ENCODE data around the gene SLC7A8. TPM values are rescaled to one million over a fixed set of nuclear protein-coding genes. Genes with fewer than 3 reads are reported as not detected.

SLC7A8 gene
- total and polyA plus RNA-seq, 11 donors = 7.3 to 34.1 (median 14.2) TPM

DNA sequence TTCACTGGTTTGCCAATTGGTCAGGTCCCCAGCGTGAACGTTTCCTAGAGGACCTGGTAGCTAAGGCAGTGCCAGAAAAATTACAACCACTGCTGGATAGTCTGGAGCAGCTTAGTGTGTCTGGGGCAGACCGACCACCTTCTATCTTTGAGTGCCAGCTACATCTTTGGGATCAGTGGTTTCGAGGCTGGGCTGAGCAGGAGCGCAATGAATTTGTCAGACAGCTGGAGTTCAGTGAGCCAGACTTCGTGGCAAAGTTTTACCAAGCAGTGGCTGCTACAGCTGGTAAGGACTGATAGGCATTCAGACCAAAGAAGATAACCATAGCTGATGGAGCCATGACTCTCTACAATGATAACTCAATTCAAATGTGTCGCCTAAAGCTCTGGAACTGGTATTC is 85.7 kb downstream of the SLC7A8 start:
- no peak for DNase-seq
- H3K4me3 ChIP-seq = no peak overlapping the region
- ATAC-seq = no peak
- 76 to 89% (median 80%) methylated on average over 7 of the region's 7 CpGs for WGBS, 4 donors
- peaks cover 3 to 55% (median 33%) of the 10 kb centered on the region in 12 donors for H3K4me1 ChIP-seq
- TF ChIP-seq CTCF (IDR thresholded peaks at IDR 0.05) (no peak), POLR2A (IDR thresholded peaks at IDR 0.05) (no peak)
- H3K9me3 ChIP-seq = no peaks in the 10 kb centered on the region
- no peak overlapping the region for H3K27ac ChIP-seq
- intact Hi-C loops (cut with DNase I) = loop anchor here in 1 of 10 donors (10.0 kb wide), 1 partner anchor 207 kb away; the partner anchor contains the start of genes BCL2L2 and PPP1R3E
- no peaks in the 10 kb centered on the region for H3K27me3 ChIP-seq
- peaks cover 0 to 32% (median 20%) of the 10 kb centered on the region in 9 donors for H3K36me3 ChIP-seq

DNA sequence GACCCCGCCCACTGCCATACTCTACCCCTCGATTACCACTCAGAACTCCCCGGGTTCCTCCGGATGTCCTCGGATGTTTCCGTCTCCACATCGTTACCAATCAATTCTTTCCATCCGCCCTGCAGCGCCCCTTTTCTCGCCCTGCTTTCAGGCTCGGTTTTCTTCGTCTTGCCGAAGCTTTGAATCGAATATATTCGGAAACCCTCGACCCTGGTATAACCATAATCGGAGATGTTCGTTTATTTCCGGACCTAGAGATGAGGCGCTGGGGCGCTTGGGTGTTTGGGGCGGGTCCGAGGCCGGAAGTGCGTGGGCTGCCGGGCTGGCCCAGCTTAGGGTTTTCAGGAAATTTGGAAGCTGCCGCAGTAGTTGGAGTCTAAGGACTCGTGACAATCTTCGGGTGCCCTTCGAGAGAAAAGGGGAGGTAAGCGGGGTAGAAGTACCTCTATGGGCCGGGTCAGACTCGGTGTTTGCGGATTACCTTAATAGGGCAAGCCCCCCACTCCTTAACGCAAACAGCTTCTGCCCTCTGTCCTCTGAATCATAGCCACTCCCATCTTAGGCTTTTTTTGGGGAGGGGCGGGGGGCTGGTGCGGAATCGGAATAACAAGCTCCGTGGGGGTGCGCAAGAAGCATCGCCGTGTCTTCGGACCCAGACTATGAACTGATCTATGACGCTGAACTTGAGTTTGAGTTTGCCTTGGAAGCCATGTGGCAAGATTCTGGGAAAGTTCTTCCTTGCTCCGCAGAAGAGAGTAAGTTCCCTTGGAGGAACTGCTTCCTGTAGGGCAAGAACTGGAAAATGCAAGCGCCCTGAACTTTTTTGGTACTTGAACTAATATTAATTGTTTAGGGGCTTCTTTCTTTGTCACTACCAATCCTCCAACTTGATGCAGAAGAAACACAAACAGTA is 88.0 kb downstream of the SLC7A8 start, which contains the start of gene C14orf119:
Gene C14orf119, plus strand, starts transcription at position 310 of the 913 bp plus-strand sequence. CDS start 2,154 bp downstream, outside the sequence.
- peak; percentile 12 to 69 for TF ChIP-seq POLR2A (IDR thresholded peaks at IDR 0.05)
- no peak for TF ChIP-seq CTCF (IDR thresholded peaks at IDR 0.05)
- Histone ChIP-seq H3K9me3 (no peaks in the 10 kb centered on the region), H3K36me3 (peaks cover 0 to 56% (median 43%) of the 10 kb centered on the region in 9 donors), H3K27ac (peak within 1 kb of the TSS; percentile 92 to 99 (median 97)), H3K4me1 (peaks cover 5 to 69% (median 42%) of the 10 kb centered on the region in 12 donors), H3K4me3 (peak within 1 kb of the TSS; percentile 57 to 96 (median 81)), H3K27me3 (no peaks in the 10 kb centered on the region)
- intact Hi-C loops (cut with DNase I) = loop anchor here in 1 of 10 donors (10.0 kb wide), 1 partner anchor 209 kb away; the partner anchor contains the start of genes BCL2L2 and PPP1R3E
- peak; percentile 94 to 100 (median 100) for DNase-seq
- ATAC-seq = peak; percentile 92 to 96 (median 96)
- 0 to 1% (median 0%) methylated on average over 46 of the region's 46 CpGs for WGBS, 4 donors

DNA sequence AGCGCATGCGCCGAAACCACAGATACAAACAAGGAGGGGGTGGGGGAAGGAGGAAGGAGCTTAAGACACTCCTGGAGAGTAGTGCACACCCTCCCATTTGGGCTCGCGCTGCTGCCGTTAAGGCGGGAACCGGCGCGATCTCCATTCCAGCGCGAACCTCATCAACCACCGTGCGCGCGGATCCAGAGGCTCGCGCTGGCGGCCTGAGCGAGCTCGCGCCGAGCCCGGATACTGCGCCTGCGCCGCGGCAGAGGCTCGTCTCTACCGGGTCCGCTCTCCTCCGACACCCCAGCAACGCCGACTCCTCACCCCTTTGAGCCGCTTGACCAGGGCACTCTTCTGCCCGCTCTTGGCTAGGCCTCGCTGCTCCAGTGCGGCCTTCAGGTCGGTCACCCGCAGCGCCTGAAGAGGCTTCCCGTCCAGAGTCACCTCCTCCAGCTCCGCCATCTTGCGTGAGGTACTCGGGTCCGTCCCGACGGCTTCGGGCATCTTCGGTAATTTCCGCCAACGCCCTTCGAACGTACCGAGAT is 88.7 kb downstream of the SLC7A8 start, which contains the start of gene ACIN1:
Gene ACIN1, minus strand, starts transcription at position 471 of the 530 bp plus-strand sequence. Its CDS starts 24 bp downstream, at position 447.
- intact Hi-C loops (cut with DNase I) = loop anchor here in 1 of 10 donors (10.0 kb wide), 1 partner anchor 210 kb away; the partner anchor contains the start of genes BCL2L2 and PPP1R3E
- peak within 1 kb of the TSS; percentile 57 to 96 (median 81) for H3K4me3 ChIP-seq
- H3K4me1 ChIP-seq = peaks cover 5 to 72% (median 43%) of the 10 kb centered on the region in 12 donors
- no peaks in the 10 kb centered on the region for H3K27me3 ChIP-seq
- DNase-seq (peak; percentile 75 to 99 (median 79)), ATAC-seq (peak; percentile 47 to 73 (median 65))
- peak within 1 kb of the TSS; percentile 92 to 99 (median 97) for H3K27ac ChIP-seq
- WGBS, 4 donors = 0 to 1% (median 0%) methylated on average over 42 to 55 of the region's 55 CpGs
- TF ChIP-seq CTCF (IDR thresholded peaks at IDR 0.05) (peak in 1 of 12 donors; percentile 16), POLR2A (IDR thresholded peaks at IDR 0.05) (peak in 1 of 2 donors; percentile 43)
- peaks cover 0 to 61% (median 51%) of the 10 kb centered on the region in 9 donors for H3K36me3 ChIP-seq
- no peaks in the 10 kb centered on the region for H3K9me3 ChIP-seq

Data from heart left ventricle (tissue), 16 donors.